T-helper 22 cell (primary cell): Measurements from ENCODE around the gene UFSP2.
A peak's percentile ranks its signal among the peaks of the same experiment; 100 is the strongest.

Experiments used
- DNase-seq: peaks from one replicate; pipeline ENCODE4 v3.0.0-alpha.2; 2020; ENCODE audit warnings: low read depth

UFSP2 gene

GRCh38 chr4:185424905-185425646, 688 bp downstream of the UFSP2 start:
- no peak for DNase-seq

DNA sequence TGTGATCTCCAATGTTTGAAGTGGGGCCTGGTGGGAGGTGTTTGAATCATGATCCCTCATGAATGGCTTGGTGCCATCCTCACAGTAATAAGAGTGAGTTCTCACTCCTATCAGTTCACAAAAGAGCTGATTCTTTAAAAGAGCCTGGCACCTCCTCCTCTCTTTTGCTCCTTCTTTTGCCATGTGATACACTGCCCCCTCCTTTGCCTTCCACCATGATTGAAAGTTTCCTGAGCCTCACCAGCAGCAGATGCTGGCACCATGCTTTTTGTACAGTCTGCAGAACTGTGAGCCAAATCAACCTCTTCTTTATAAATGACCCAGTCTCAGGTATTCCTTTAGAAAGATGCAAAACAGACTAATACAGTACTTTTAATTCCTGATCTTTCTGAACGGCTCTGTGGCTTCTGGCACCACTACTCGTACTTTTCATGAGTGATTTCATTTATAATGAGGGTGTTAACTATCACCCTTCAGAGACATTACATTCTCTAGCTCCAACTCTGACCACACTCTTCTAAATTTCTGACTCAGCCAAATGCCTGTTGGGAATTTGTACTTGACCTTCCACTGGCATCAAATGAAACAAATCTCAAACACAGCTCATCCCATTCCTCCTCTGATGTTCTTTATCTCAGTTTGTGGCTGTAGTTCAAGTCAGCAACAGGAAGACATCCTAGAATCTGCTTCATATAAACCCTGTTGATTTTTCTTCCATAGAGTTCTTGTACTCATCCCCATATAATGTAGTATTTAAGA, 4.2 kb downstream of the UFSP2 start:
- DNase-seq: no peak

DNA sequence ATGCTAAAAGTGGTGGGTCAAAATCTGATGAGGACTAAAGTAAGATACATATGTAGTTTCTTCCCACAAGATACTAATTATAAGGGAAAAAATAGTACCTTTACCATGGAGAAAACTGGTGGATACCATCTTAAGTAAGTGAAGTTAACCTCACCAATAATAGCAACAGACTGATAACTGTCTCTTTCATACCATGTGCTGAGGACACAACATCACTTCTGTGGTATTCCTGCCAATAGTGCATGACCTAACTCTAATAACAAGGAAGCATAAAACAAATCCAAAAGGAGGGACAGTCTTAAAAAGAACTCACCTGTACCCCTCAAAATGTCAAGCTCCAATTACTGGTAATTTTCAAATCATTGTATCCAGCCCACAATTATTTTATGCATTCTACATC, 8.8 kb downstream of the UFSP2 start:
- DNase-seq: no peak

- no peak for DNase-seq
Measured at GRCh38 chr4:185412412-185412811, 13.4 kb downstream of the UFSP2 start.

GRCh38 chr4:185411849-185412248, 13.9 kb downstream of the UFSP2 start:
- no peak for DNase-seq

DNA sequence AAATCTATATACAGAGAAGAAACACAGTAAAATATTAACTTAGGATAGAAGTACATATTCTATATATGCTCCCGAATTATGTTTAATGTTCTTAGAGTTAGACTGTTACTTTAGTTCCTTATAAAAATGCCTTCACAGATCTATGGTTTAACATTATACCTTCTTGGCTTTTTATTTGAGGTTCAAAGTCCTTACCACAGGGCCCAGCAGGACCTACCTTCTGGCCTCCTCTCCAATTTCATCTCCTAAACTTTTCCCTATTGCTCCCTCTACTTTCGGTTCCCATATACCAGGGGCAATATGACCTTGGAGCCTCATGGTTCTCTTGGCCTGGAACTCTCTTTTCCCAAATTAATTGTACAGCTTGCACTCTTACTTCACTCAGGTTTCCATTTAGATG, 17.3 kb downstream of the UFSP2 start:
- DNase-seq: no peak

GRCh38 chr4:185405296-185405999, 20.3 kb downstream of the UFSP2 start:
- no peak for DNase-seq

GRCh38 chr4:185404031-185404430, 21.7 kb downstream of the UFSP2 start:
- no peak for DNase-seq

DNA sequence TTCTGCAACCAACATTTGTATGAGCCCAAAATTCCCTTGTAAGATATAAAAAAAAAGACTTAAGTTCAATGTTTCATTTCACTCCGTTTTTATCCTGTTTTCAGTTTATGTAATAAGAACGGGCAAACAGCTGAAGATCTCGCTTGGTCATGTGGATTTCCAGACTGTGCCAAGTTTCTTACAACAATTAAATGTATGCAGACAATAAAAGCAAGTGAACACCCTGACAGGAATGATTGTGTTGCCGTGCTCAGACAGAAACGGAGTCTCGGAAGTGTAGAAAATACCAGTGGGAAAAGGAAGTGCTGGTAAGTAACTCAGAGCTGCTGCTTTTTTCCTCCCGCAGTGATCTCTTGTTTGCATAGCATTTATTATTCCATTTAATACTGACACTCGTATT, 26.3 kb downstream of the UFSP2 start:
- DNase-seq: no peak

GRCh38 chr4:185398618-185399017, 27.1 kb downstream of the UFSP2 start:
- DNase-seq: no peak

DNA sequence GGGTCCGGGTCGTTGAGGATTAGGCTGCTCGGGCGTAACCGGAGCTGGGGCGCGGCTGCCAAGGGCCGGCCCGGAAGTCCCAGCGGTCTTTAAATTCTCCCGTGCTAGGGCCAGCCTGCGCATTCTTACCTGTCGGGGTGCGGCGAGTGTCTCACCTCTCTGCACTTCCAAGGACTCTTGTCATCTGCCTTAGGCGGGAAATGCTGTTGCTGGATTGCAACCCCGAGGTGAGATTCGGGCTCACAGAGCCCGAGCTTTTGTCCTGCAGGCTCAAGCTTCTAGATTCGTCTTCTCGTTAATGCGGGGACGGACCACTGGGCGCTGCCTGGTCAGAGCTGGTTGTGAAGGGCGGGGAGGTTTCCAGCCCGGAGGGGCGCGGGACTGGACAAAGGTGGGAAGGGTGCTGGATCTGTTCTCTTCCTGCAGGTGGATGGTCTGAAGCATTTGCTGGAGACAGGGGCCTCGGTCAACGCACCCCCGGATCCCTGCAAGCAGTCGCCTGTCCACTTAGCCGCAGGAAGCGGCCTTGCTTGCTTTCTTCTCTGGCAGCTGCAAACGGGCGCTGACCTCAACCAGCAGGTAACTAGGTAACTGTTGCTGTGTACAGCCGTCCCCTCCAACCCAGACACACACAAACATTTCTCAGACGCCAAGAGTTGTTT, 28.9 kb downstream of the UFSP2 start, which contains the start of gene ANKRD37:
Gene ANKRD37 (plus strand): TSS at position 118 of the 662 bp plus-strand sequence. CDS start 83 bp downstream, at position 201.
- no peak for DNase-seq

DNA sequence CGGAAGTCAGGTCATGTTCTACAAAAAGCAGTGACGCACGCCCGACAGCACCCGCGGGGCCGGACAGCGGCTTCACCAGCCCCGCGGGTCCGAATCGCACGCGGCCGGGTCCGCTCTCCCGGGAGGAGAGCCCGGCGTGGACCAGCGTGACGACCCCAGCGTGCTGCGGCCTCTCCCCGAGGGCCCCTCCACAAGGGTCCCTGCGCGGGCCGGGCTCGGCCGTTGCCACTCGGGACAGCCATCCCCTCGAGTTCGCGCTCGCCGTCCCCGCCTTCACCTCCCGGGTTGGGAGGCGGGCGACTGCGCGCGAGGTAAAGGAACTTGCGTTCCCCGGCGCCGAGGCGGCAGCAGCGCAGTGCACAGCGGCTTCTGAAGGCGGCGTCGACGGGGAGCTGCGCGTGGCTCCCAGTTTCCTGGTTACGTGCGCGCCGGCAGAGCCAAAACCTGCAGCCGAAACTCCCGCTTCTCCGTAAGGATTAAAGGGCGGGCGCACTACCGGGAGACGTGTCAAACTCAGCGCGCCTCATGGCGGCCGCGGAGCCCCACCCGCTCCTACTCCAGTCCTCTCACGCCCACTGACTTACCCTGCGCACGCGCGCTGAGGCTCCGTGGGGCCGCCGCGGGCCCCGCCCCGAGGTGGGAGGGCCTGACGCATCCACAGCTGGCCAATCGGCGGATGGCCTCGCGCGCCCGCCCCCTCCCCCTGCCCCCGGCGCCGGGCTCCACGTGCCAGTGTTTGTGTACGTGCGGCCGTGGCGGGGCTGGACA, 29.6 kb downstream of the UFSP2 start:
- DNase-seq: peak; percentile 92

GRCh38 chr4:185395238-185395955, 30.4 kb downstream of the UFSP2 start, which contains the start of gene LRP2BP:
TSS of gene LRP2BP (minus strand) at chr4:185395924. CDS start at chr4:185378186, 17,738 bp downstream.
- DNase-seq: no peak

GRCh38 chr4:185394568-185395237, 31.1 kb downstream of the UFSP2 start:
- no peak for DNase-seq

- no peak for DNase-seq
Measured at GRCh38 chr4:185392156-185392555, 33.6 kb downstream of the UFSP2 start.

DNA sequence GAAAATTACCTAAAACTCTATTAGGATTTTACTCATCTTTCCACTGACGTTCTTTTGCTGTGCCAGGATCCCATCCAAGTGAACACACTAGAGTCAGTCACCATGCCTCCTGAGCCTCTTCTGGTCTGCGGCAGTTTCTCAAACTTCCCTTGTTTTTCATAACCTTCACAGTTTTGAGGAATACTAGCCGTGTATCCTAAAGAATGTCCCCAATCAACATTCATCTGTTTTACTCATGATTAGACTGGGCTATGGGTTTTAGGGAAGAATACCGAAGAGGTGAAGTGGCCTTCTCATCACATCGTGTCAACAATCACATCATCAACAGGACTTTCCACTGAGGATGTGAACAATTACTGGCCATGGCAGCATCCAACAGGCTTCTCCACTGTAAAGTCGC, 34.8 kb downstream of the UFSP2 start:
- no peak for DNase-seq

DNA sequence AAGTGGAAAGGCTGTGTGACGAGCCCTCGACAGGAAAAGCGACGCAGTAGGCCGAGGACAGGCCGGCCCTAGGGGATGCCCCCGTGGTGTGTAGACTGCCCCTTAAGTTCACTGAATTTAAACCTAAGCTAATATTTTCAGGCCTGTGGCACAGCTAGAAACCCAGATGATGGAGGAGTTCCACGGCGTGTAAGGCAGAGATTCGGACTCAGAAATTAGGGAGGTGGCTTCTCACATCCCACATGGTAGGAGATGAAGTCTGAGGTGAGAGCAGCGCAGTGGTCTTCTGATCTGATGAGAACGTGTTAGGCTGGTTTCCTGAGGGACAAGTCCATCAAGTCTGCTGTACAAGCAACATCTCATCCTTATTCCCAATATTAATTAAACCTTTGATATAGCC, 37.8 kb downstream of the UFSP2 start:
- no peak for DNase-seq

DNA sequence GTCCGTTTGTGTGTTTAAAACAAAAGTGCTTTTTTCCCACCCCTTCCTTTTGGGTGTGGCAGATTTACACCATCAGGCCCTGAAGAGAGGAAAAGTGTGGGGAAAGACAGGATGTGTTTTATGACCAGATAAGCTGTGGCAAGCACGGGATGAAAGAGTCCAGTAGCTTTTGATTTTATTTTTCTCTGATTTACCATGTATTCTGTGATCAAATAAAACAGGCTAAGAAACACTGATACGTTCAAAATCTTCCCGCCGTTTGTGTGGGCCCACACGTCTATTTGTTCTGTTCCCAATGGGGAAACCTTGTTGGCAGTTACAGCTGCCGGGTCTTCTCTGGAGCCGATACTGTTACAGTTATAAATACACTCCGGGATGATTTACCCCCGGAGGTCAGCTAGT, 40.8 kb downstream of the UFSP2 start:
- DNase-seq: no peak

DNA sequence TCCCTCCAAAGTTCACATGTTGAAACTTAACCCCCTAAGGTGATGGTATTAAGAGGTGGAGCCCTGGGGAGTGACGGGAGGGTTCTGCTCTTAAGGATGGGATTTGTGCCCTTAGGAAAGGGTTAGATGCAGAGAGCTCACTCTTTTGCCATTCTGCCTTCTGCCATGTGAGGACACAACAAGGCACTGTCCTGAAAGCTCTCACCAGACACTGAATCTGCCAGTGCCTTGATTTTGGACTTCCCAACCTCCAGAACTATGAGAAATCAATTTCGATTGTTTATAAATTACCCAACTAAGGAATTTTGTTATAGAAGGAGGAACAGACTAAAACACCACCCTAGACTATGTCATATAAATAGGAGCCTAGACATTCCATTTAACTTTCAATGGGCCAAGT, 41.7 kb downstream of the UFSP2 start:
- DNase-seq: no peak

- no peak for DNase-seq
Measured at GRCh38 chr4:185383451-185383850, 42.3 kb downstream of the UFSP2 start.
